Measurements from ENCODE around the gene SH2B2. TPM values are rescaled to one million over a fixed set of nuclear protein-coding genes. Genes with fewer than 3 reads are reported as not detected.
A peak's percentile ranks its signal among the peaks of the same experiment; 100 is the strongest.
"Not testable (repeated sequence)": the region's sequence is repeated elsewhere in the genome, so short reads cannot be mapped to it uniquely, and the experiment has no call there.

The SH2B2 gene
- total RNA-seq, 1 donor from 2014 or later = 0.96 TPM

- DNase-seq (ENCODE audit: low spot score) = peak; percentile 26
These were observed 44.2 kb downstream of the SH2B2 start for GRCh38 chr7:102330666-102331460.

GRCh38 chr7:102335574-102335973 is 48.9 kb downstream of the SH2B2 start:
- not testable (repeated sequence) for DNase-seq (ENCODE audit: low spot score)

GRCh38 chr7:102337002-102337401 is 50.3 kb downstream of the SH2B2 start:
- not testable (repeated sequence) for DNase-seq (ENCODE audit: low spot score)

GRCh38 chr7:102337420-102337819 is 50.8 kb downstream of the SH2B2 start:
- not testable (repeated sequence) for DNase-seq (ENCODE audit: low spot score)

- DNase-seq (ENCODE audit: low spot score) = not testable (repeated sequence)
These were observed 54.1 kb downstream of the SH2B2 start for GRCh38 chr7:102340599-102341368.

GRCh38 chr7:102346983-102347382 is 60.3 kb downstream of the SH2B2 start:
- not testable (repeated sequence) for DNase-seq (ENCODE audit: low spot score)

- not testable (repeated sequence) for DNase-seq (ENCODE audit: low spot score)
These were observed 69.7 kb downstream of the SH2B2 start, which contains the start of gene SPDYE6 for GRCh38 chr7:102356344-102356743. SPDYE6 (minus strand) TSS chr7:102356444; CDS start chr7:102356023, 421 bp downstream.

- peak; percentile 100 for DNase-seq (ENCODE audit: low spot score)
These were observed 77.1 kb downstream of the SH2B2 start for GRCh38 chr7:102363549-102364393.

- DNase-seq (ENCODE audit: low spot score) = not testable (repeated sequence)
These were observed 77.8 kb downstream of the SH2B2 start for GRCh38 chr7:102364394-102364886.

GRCh38 chr7:102365390-102365789 is 78.7 kb downstream of the SH2B2 start:
- not testable (repeated sequence) for DNase-seq (ENCODE audit: low spot score)

- DNase-seq (ENCODE audit: low spot score) = not testable (repeated sequence)
These were observed 83.4 kb downstream of the SH2B2 start for GRCh38 chr7:102370038-102370437.

Other genes starting within 250 kb of the SH2B2 start
- gene SPDYE6, start 69.6 kb downstream of the SH2B2 start, total RNA-seq (ENCODE audit: insufficient read depth, low replicate concordance) = not detected
- 21.2 TPM for gene PRKRIP1, start 109.5 kb downstream of the SH2B2 start, total RNA-seq (ENCODE audit: insufficient read depth, low replicate concordance)
- 3.6 TPM for gene ORAI2, start 146.7 kb downstream of the SH2B2 start, total RNA-seq (ENCODE audit: insufficient read depth, low replicate concordance)
- gene ALKBH4, start 178.0 kb downstream of the SH2B2 start, total RNA-seq (ENCODE audit: insufficient read depth, low replicate concordance) = 32.0 TPM
- gene LRWD1, start 178.1 kb downstream of the SH2B2 start, total RNA-seq (ENCODE audit: insufficient read depth, low replicate concordance) = 14.0 TPM
- 5.5 TPM for gene POLR2J, start 192.1 kb downstream of the SH2B2 start, total RNA-seq (ENCODE audit: insufficient read depth, low replicate concordance)
- gene RASA4B, start 230.9 kb downstream of the SH2B2 start, total RNA-seq (ENCODE audit: insufficient read depth, low replicate concordance) = 1.4 TPM